ENCODE results near the gene BMERB1.
"Not testable (repeated sequence)": the region's sequence is repeated elsewhere in the genome, so short reads cannot be mapped to it uniquely, and the experiment has no call there.

The BMERB1 gene

DNA sequence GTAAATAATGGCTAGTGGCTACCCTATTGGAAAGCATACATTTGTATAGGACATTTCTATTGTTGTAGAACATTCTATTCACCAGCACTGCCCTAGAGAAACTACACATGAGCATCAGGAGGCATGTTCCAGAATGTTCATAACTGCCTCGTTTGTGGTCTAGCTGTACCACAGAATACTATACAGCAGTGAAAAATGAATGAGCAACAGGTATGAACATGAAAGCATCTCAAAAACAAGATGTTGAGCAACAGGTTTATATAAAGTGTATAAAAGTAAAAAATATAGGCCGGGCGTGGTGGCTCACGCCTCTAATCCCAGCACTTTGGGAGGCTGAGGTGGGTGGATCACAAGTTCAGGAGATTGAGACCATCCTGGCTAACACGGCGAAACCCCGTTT is 91.7 kb downstream of the BMERB1 start:
- DNase-seq: no peak

GRCh38 chr16:15526731-15527130 is 92.3 kb downstream of the BMERB1 start:
- no peak for DNase-seq

GRCh38 chr16:15529673-15530072 is 95.3 kb downstream of the BMERB1 start:
- DNase-seq: no peak

DNA sequence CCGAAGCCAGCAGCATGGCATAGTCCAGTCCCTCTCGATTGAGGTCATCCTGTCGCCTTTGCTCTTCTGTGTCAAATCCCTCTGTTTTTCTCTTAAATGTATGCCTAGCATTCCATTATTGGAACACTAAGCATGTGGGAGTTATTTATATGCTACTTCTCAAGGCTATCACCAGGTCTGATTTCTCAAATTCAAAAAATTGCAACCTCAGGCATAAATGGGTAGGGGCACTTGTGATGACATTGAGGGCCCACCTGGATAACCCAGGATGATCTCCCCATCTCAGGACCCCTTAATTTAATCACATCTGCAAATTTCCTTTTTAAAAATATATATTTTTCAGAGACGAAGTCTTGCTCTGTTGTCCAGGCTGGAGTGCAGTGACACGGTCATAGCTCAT is 95.7 kb downstream of the BMERB1 start:
- DNase-seq: no peak

GRCh38 chr16:15532825-15533224 is 98.4 kb downstream of the BMERB1 start:
- no peak for DNase-seq

DNA sequence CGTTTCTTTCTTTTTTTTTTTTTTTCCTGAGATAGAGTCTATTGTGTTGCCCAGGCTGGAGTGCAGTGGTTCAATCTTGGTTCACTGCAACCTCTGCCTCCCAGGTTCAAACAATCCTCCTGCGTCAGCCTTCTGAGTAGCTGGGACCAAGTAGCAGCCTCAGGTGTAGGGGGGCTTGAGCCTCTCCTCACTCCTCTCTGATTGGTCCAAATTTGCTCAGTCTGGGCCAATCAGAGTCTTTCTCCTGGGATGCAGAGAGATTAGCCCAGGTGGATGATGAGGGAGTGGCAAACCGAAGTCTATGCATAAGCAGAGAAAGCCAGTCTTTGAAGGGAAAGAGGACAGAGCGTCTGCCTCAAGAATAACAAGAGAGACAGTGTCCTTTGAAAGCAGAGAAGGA is 99.0 kb downstream of the BMERB1 start:
- DNase-seq: no peak

DNA sequence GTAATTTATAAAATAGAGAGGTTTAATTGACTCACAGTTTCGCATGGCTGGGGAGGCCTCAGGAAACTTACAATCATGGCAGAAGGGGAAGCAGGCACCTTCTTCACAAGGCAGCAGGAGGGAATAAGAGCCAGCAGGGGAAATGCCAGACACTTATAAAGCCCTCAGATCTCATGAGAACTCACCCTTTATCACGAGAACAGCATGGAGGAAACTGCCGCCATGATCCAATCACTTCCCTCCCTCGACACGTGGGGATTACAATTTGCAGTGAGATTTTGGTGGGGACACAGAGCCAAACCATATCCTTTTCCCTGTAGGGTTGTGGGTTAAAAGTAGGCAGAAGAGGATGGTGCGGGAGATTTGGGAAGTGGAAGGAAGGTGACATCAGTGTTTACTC is 101.4 kb downstream of the BMERB1 start:
- DNase-seq: no peak

DNA sequence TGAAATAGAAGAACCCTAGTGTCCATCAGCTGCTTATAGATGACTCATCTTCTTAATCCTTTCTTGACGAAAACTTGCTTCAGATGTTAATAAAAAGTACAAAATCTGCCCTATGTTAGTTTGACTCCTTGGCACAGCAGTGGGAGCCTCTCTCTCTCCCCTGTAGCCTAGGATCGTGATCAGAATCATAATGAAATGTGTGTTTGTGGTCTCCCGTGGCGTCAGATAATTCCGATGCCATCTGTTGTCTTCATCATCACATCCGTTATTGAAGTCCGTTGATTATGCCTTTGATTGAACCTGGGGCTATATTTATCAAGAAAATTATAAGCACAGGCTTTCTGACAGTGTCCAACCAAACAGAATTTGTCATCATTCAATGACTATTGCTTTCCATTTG is 102.5 kb downstream of the BMERB1 start:
- DNase-seq: peak; percentile 38

DNA sequence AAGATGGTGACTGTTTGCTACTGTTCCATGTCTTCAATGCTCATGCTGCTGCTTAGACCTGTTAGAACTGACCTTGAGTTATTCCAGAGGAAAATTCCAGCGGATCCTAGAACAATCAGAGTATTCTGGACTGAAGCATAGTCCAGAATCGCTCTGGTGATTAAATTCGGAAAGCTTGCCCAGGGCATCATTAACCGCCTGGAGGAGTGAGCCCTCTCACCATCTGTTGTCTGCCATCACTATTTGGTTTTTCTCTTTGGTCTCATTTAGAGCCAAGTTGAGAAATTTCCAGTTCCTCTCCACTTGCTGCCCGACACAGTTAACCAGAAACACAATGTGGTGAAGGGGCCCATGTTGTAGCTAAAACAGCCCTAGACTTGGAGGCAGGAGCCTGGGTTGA is 104.1 kb downstream of the BMERB1 start:
- DNase-seq: peak; percentile 85

GRCh38 chr16:15539197-15539596 is 104.8 kb downstream of the BMERB1 start:
- no peak for DNase-seq

DNA sequence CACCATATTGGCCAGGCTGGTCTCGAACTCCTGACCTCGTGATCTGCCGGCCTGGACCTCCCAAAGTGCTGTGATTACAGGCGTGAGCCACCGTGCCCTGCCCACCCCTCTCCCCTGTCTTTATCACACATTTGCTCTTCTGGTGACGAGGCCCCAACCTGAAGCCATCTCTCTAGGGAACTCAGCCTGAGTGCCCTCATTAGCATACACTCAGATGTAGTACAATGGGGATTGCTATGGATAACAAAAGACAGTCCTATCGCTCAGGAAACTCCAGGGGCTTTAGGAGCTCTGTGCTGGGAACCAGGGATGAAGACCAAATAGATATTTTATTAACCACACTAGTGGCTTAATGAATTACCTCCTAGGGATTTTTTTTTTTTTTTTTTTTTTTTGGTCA is 107.9 kb downstream of the BMERB1 start:
- no peak for DNase-seq

DNA sequence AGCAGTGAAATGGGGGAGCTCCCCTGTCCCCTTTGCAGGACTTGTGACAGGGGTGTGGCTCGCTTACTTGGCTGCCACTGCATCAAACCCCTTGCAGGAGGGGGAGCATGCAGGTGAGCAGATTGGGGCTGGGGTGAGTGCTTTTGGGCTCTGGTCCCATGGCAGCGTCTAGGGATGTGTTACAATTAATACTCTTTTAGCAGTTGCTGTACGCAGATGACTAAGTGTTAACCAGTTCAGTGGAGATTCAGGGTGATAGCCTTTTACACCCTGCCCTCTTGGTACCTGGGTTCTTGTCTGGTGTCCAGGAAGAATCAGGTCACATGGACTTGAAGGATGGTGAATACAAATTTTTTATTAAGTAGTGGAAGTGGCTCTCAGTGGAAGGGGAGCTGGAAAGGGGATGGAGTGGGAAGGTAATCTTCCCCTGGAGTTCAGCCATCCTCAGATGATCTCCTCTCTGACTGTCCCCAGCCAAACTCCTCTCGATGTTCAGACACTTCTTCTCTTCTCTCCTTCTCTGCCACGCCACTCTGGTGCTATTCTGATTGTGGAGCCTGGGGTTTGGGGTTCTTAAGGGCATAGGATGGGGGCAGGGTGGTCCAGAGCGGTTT is 108.5 kb downstream of the BMERB1 start:
- DNase-seq: no peak

GRCh38 chr16:15544405-15544804 is 110.0 kb downstream of the BMERB1 start:
- no peak for DNase-seq

DNA sequence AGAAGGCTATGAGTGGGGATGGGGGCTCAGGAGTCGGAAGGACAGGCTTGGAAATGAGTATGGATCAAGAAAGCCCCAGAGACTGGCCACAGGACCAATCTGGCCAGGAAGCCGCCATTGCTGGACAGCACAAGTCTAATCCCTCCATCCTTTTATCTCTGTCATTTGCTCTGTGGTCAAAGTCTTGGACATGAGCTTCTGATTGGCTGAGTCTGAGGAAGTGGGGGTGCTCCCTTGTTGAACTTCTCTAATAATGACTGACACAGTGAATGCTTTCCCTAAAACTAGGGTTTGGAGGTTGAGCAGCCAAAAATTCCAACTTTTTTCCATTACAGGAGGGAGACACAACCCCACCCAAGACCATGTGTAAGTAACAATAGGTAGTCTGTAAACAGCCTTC is 111.2 kb downstream of the BMERB1 start:
- DNase-seq: no peak

- not testable (repeated sequence) for DNase-seq
Measured at GRCh38 chr16:15547072-15547767, 112.8 kb downstream of the BMERB1 start.

GRCh38 chr16:15547768-15548096 is 113.3 kb downstream of the BMERB1 start:
- no peak for DNase-seq

DNA sequence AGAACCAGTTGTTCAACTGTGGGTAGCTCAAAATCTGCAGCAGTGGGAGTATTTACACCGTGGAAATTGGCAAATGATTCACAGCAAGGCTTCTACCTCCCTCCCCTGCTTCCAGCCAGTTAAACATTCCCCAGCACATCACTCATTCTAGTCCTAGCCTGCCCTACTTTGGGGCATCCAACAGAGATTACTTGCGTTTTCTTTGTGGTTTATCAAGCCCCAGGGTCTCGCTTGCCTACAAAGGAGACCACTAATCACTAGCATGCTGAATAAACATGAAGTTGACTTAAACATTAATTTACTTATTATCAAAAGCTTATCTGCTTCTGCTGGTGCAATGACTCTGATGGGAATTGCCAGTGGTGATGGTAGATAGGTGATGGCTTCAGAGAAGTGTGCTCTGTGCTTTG is 114.1 kb downstream of the BMERB1 start:
- DNase-seq: no peak

DNA sequence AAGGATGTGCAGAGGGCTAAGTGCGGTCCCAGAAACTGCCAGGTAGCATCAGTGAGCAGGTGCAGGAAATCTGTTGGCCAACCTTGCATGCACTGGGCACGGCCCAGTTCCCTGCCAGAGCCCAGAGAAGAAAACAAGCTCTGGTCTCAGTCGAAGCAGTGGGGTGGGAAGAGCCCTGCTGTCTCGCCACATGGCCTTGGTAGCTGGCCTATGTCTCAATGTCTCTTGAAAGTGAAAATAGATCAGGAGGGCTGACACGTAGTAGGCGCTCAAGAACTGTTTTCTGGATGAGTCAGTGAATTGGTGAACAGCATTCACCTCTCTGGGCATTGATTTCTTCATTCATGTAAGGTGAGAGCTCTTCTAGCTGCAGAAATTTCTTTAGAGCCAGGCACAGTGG is 118.1 kb downstream of the BMERB1 start:
- no peak for DNase-seq

DNA sequence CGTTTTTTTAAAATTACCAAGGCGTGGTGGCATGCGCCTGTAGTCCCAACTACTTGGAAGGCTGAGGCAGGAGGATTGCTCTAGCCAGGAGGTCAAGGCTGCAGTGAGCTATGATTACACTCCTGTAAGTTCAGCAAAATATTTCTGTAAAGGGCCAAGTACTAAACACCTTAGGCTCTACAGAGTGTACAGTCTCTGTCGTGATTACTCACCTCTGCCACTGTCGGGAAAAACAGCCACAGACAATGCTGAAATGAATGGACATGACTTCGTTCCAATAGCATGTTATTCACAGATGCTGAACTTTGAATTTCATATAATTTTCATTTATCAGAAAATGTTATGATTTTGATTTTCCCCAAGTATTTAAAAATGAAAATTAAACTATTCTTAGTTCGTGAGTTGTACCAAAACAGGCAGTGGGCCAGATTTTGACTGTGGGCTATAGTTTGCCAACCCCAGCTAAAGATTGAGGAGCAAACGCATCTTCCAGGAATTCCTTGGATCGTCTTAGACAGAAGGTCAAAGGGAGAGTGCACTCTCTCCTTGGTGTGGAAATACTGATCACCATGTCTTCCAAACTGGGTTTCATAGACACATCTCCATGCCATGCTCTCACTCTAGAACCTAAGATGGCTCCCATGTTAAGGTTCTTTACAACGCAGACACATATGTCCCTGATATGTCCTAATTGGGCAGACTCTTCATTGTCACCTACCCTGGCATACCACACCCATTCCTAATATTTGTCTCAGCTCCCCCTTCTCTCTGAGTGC is 119.1 kb downstream of the BMERB1 start:
- no peak for DNase-seq

- no peak for DNase-seq
Measured at GRCh38 chr16:15556130-15556529, 121.7 kb downstream of the BMERB1 start.

- DNase-seq: no peak
Measured at GRCh38 chr16:15557258-15557657, 122.9 kb downstream of the BMERB1 start.

GRCh38 chr16:15559176-15559575 is 124.8 kb downstream of the BMERB1 start:
- DNase-seq: no peak

DNA sequence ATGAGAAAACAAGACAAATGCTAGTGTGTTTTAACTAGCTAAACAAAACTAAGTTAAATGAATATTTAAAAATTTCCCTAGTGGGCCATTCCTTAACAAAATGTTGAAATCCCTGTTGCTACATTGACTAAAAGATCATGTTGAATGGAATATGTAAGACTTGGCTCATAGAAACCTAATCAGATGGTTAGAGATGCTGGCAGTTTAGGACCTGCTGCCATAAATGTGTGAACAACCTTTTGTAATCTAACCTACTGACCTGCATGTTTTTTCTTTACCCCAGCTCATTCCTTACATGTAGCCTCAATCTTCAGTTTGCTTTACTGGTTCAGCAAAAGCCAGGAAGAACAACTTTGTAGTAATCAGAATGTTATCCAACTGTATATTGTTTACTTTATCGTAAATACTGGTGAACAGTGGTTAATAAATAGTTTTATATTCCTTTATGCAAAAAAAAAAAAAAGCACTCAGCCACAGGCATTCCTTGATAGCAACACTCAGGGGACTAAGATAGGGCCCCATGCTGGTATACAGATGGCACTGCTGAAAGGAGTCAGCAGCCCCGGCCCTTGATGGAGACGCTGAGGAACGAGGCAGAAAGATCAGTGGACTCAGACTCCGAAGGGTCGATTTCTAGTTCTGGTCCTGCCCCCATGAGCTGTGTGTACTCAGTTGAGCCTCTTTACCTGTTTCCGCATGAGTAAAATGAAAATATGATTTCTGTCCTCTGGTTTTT is 130.4 kb downstream of the BMERB1 start:
- no peak for DNase-seq

DNA sequence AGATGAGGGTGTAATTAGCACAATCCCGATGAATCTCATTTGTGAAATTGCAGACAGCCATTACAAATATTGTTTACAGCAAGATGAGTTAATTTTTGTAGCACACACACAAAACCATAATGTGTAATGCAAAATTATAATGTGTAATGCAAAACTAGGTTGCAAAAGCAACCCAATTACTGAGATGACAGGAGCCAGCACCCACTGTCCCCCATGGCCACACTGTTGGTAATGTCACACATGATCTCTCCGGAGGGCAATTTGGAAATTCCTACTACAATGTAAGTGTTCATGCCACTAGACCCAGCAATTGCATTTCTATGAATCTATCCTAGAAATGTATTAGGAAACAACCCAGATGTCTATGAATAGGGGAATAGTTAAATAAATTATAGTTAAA is 131.7 kb downstream of the BMERB1 start:
- DNase-seq: no peak

Measured in NCI-H446 treated with DMSO at 0.1 percent for 48 hours (cell line).